CD14-positive monocyte (primary cell): ENCODE data around the gene BNC2. TPM values are rescaled to one million over a fixed set of nuclear protein-coding genes. Genes with fewer than 3 reads are reported as not detected.
"Not testable (repeated sequence)": the region's sequence is repeated elsewhere in the genome, so short reads cannot be mapped to it uniquely, and the experiment has no call there.

Source experiments
- DNase-seq, 3 donors: peaks; one replicate each; pipeline ENCODE4 v3.0.0-alpha.2; 2011 to 2022
- H2AFZ ChIP-seq: 2 replicates; pipeline ENCODE4 v1.6.0; 2012; ENCODE audit warnings: mild to moderate bottlenecking, low read depth, low read length, inconsistent platforms; ENCODE audit not compliant: insufficient read depth, poor library complexity, severe bottlenecking
- H3K27ac ChIP-seq, 2 donors: 1 replicate in 1 of 2; 2 replicates in 1 of 2; pipeline ENCODE4 v1.5.1; 2012 to 2013; ENCODE audit warnings: low read length in 2 of 2, control low read depth in 1 of 2, inconsistent platforms in 1 of 2, low read depth in 1 of 2, mild to moderate bottlenecking in 1 of 2
- H3K27me3 ChIP-seq, 2 donors: one replicate each; pipeline versions ENCODE4 v1.6.0 to v1.6.1; 2011 to 2013; ENCODE audit warnings: low read length in 2 of 2; ENCODE audit not compliant: control insufficient read depth in 2 of 2, insufficient read depth in 2 of 2
- H3K36me3 ChIP-seq, 2 donors: replicated peaks in 1 of 2; 1 replicate in 1 of 2; 2 replicates in 1 of 2; pipeline versions ENCODE4 v1.5.1 to v1.6.1; 2012 to 2013; ENCODE audit warnings: low read length in 2 of 2, control low read depth in 1 of 2, inconsistent platforms in 1 of 2, mild to moderate bottlenecking in 1 of 2; ENCODE audit not compliant: insufficient read depth in 2 of 2, control insufficient read depth in 1 of 2
- H3K4me1 ChIP-seq, 2 donors: 1 replicate in 1 of 2; 2 replicates in 1 of 2; pipeline versions ENCODE4 v1.5.1 to v1.6.1; 2012 to 2013; ENCODE audit warnings: low read length in 2 of 2, control low read depth in 1 of 2, inconsistent platforms in 1 of 2, mild to moderate bottlenecking in 1 of 2, moderate library complexity in 1 of 2; ENCODE audit not compliant: insufficient read depth in 2 of 2, control insufficient read depth in 1 of 2
- H3K4me2 ChIP-seq: replicated peaks from 2 replicates; pipeline ENCODE3; 2012; ENCODE audit warnings: low read length, moderate library complexity, mild to moderate bottlenecking; ENCODE audit not compliant: poor library complexity, severe bottlenecking; ENCODE audit errors: extremely low read depth
- H3K4me3 ChIP-seq, 3 experiments: fragments of 200-600 bp in 1 of 3; sonication (generic) in 1 of 3; replicated peaks in 1 of 3; 1 replicate in 2 of 3; 2 replicates in 1 of 3; pipeline ENCODE4 v1.5.1; 2011 to 2013; ENCODE audit warnings: low read length in 3 of 3, mild to moderate bottlenecking in 3 of 3, control low read depth in 2 of 3, low read depth in 2 of 3, inconsistent platforms in 1 of 3, moderate library complexity in 1 of 3
- H3K79me2 ChIP-seq: 2 replicates; pipeline ENCODE4 v1.6.0; 2012; ENCODE audit warnings: mild to moderate bottlenecking, control low read depth, inconsistent platforms, low read length, moderate library complexity; ENCODE audit not compliant: insufficient read depth
- H3K9ac ChIP-seq: 2 replicates; pipeline ENCODE4 v1.6.0; 2017; ENCODE audit warnings: low read length, mild to moderate bottlenecking; ENCODE audit not compliant: insufficient read depth, poor library complexity, severe bottlenecking
- H3K9me3 ChIP-seq, 2 donors: replicated peaks in 1 of 2; 1 replicate in 1 of 2; 2 replicates in 1 of 2; pipeline versions ENCODE4 v1.5.1 to v1.6.1; 2012 to 2013; ENCODE audit warnings: low read length in 2 of 2, control low read depth in 1 of 2; ENCODE audit not compliant: control insufficient read depth in 1 of 2, insufficient read depth in 1 of 2
- H4K20me1 ChIP-seq: 2 replicates; pipeline ENCODE4 v1.6.0; 2012; ENCODE audit warnings: mild to moderate bottlenecking, low read length, control low read depth, moderate library complexity; ENCODE audit not compliant: insufficient read depth
- H3K27ac Mint-ChIP-seq, 7 donors: one replicate each; pipeline ENCODE4 v1.8.0; 2020; ENCODE audit warnings: mild to moderate bottlenecking in 7 of 7, mixed read lengths in 7 of 7, moderate library complexity in 6 of 7, inconsistent platforms in 2 of 7
- H3K27me3 Mint-ChIP-seq, 3 donors: one replicate each; pipeline ENCODE4 v1.8.0; 2021 to 2022; ENCODE audit warnings: low read depth in 3 of 3, mild to moderate bottlenecking in 3 of 3, mixed read lengths in 3 of 3, moderate library complexity in 3 of 3, inconsistent platforms in 1 of 3
- H3K36me3 Mint-ChIP-seq, 2 donors: one replicate each; pipeline ENCODE4 v1.8.0; 2020; ENCODE audit warnings: mixed read lengths in 2 of 2, inconsistent platforms in 1 of 2, mild to moderate bottlenecking in 1 of 2
- H3K4me1 Mint-ChIP-seq: one replicate; pipeline ENCODE4 v1.8.0; 2020; ENCODE audit warnings: mild to moderate bottlenecking, mixed read lengths
- H3K4me3 Mint-ChIP-seq, 2 donors: one replicate each; pipeline ENCODE4 v1.8.0; 2020; ENCODE audit warnings: mild to moderate bottlenecking in 2 of 2, mixed read lengths in 2 of 2, moderate library complexity in 1 of 2
- H3K9me3 Mint-ChIP-seq, 7 donors: one replicate each; pipeline ENCODE4 v1.8.0; 2020 to 2022; ENCODE audit warnings: mixed read lengths in 7 of 7, mild to moderate bottlenecking in 6 of 7, moderate library complexity in 6 of 7, inconsistent platforms in 2 of 7
- CTCF ChIP-seq: fragments of 200-600 bp; IDR thresholded peaks from one replicate; pipeline ENCODE4 v1.8.0; 2022; ENCODE audit warnings: antibody characterized with exemption, mild to moderate bottlenecking
- WGBS: methylation state at CpG from one replicate; pipeline ENCODE4 v1.1.5; 2013; ENCODE audit warnings: missing lambda C conversion rate; ENCODE audit not compliant: insufficient coverage; 5-methylcytosine and 5-hydroxymethylcytosine counted together
- intact Hi-C, 2 donors: fragments of 100-400 bp; cut with micrococcal nuclease; formaldehyde crosslinking; loops; one replicate each; pipeline versions ENCODE4 v1.15.0 to v1.15.1; 2023
- polyA plus RNA-seq, 3 donors: library from polyadenylated mRNA; depleted of rRNA in 1 of 3; unstranded in 2 of 3; stranded (reverse) in 1 of 3; fragments of 300-500 nt in 2 of 3; fragments of >200 nt in 1 of 3; fragmentation: Illumina TruSeq in 2 of 3; gene quantifications; 1 replicate in 2 of 3; 2 replicates in 1 of 3; pipeline ENCODE4 v1.2.3, GENCODE V29; 2012 to 2021

Gene BNC2
- polyA plus RNA-seq, 3 donors, result 0.01 TPM; not detected in 2

GRCh38 chr9:16912197-16912596 is 41.7 kb upstream of the BNC2 start:
- Histone ChIP-seq H3K9me3 (peaks cover 0 to 9% of the 10 kb centered on the region in 2 donors), H2AFZ (no peak overlapping the region), H3K27me3 (no peaks in the 10 kb centered on the region), H3K27ac (no peak overlapping the region), H4K20me1 (no peaks in the 10 kb centered on the region), H3K4me1 (no peaks in the 10 kb centered on the region), H3K79me2 (no peaks in the 10 kb centered on the region), H3K4me2 (no peak overlapping the region), H3K36me3 (no peaks in the 10 kb centered on the region), H3K4me3 (no peak overlapping the region), H3K9ac (no peak overlapping the region)
- TF ChIP-seq CTCF, result no peak
- Mint-ChIP-seq H3K27me3 (peaks cover 0 to 3% (median 0%) of the 10 kb centered on the region in 3 donors), H3K27ac (no peak overlapping the region), H3K4me3 (no peak overlapping the region), H3K9me3 (peaks cover 0 to 29% (median 15%) of the 10 kb centered on the region in 7 donors), H3K4me1 (no peaks in the 10 kb centered on the region), H3K36me3 (no peaks in the 10 kb centered on the region)
- WGBS, result no CpG with 5 or more reads among the region's 2 CpGs
- intact Hi-C loops, result no loop called here
- no peak for DNase-seq

- H3K4me2 ChIP-seq, H3K36me3 ChIP-seq, H3K27me3 Mint-ChIP-seq, H3K27me3 ChIP-seq, H3K36me3 Mint-ChIP-seq, H3K9me3 Mint-ChIP-seq, H3K79me2 ChIP-seq, H3K4me1 ChIP-seq, H3K27ac Mint-ChIP-seq, H3K9ac ChIP-seq, H3K4me1 Mint-ChIP-seq, H3K4me3 ChIP-seq, H2AFZ ChIP-seq, H4K20me1 ChIP-seq, H3K4me3 Mint-ChIP-seq, H3K9me3 ChIP-seq, intact Hi-C loops, H3K27ac ChIP-seq, DNase-seq: not testable (repeated sequence)
These were observed 37.7 kb upstream of the BNC2 start for GRCh38 chr9:16908206-16908605.
